ENCODE data around the gene CDKN3. TPM values are rescaled to one million over a fixed set of nuclear protein-coding genes. Genes with fewer than 3 reads are reported as not detected.

Gene CDKN3
- total RNA-seq, 1 donor from 2014 or later: not detected

- no peak for TF ChIP-seq CTCF (IDR thresholded peaks at IDR 0.05)
- Histone ChIP-seq H3K9me3 (no peaks in the 10 kb centered on the region), H3K4me3 (no peak overlapping the region), H3K4me1 (no peaks in the 10 kb centered on the region), H3K36me3 (peaks cover 10 to 30% of the 10 kb centered on the region in 2 donors), H3K27ac (no peak overlapping the region), H3K27me3 (no peaks in the 10 kb centered on the region)
- intact Hi-C loops (cut with DNase I): no loop called here
- DNase-seq (ENCODE audit: low spot score in 2 of 2): no peak
Measured at GRCh38 chr14:54423991-54424390, 27.2 kb downstream of the CDKN3 start.

GRCh38 chr14:54424479-54424901, 27.7 kb downstream of the CDKN3 start:
- intact Hi-C loops (cut with DNase I): no loop called here
- Histone ChIP-seq H3K27ac (no peak overlapping the region), H3K4me1 (no peaks in the 10 kb centered on the region), H3K27me3 (no peaks in the 10 kb centered on the region), H3K36me3 (peaks cover 15 to 35% of the 10 kb centered on the region in 2 donors), H3K9me3 (no peaks in the 10 kb centered on the region), H3K4me3 (no peak overlapping the region)
- TF ChIP-seq CTCF (IDR thresholded peaks at IDR 0.05): no peak
- DNase-seq (ENCODE audit: low spot score in 2 of 2): no peak

- intact Hi-C loops (cut with DNase I): no loop called here
Measured at GRCh38 chr14:54425068-54425467, 28.3 kb downstream of the CDKN3 start.

GRCh38 chr14:54425537-54426274, 28.9 kb downstream of the CDKN3 start:
- intact Hi-C loops (cut with DNase I): no loop called here
- Histone ChIP-seq H3K4me3 (no peak overlapping the region), H3K27ac (no peak overlapping the region), H3K36me3 (peaks cover 17 to 45% of the 10 kb centered on the region in 2 donors), H3K9me3 (no peaks in the 10 kb centered on the region), H3K27me3 (no peaks in the 10 kb centered on the region), H3K4me1 (no peaks in the 10 kb centered on the region)
- no peak for TF ChIP-seq CTCF (IDR thresholded peaks at IDR 0.05)
- DNase-seq (ENCODE audit: low spot score in 2 of 2): no peak

More at GRCh38 chr14:54425068-54425467, 28.3 kb downstream of the CDKN3 start:
- no peaks in the 10 kb centered on the region for H3K4me1 ChIP-seq
- no peaks in the 10 kb centered on the region for H3K27me3 ChIP-seq
- no peak for DNase-seq (ENCODE audit: low spot score in 2 of 2)
- no peak overlapping the region for H3K4me3 ChIP-seq
- peaks cover 17 to 40% of the 10 kb centered on the region in 2 donors for H3K36me3 ChIP-seq
- no peaks in the 10 kb centered on the region for H3K9me3 ChIP-seq
- no peak overlapping the region for H3K27ac ChIP-seq
- no peak for TF ChIP-seq CTCF (IDR thresholded peaks at IDR 0.05)

- Histone ChIP-seq H3K27ac (no peak overlapping the region), H3K4me1 (no peaks in the 10 kb centered on the region), H3K36me3 (peaks cover 23 to 55% of the 10 kb centered on the region in 2 donors), H3K4me3 (no peak overlapping the region), H3K9me3 (no peaks in the 10 kb centered on the region), H3K27me3 (no peaks in the 10 kb centered on the region)
- TF ChIP-seq CTCF (IDR thresholded peaks at IDR 0.05): no peak
- intact Hi-C loops (cut with DNase I): no loop called here
- DNase-seq (ENCODE audit: low spot score in 2 of 2): no peak
Measured at GRCh38 chr14:54427871-54428270, 31.1 kb downstream of the CDKN3 start.
